Measurements from ENCODE around the gene COA3. TPM values are rescaled to one million over a fixed set of nuclear protein-coding genes. Genes with fewer than 3 reads are reported as not detected.

Gene COA3
- total RNA-seq (2022; extraction: Qiagen RNA extraction): 120 to 140 TPM (median 127 TPM) in 5 replicates

GRCh38 chr17:42798383-42799380 lies at the start of gene COA3, which contains the start of gene CNTD1:
Gene COA3 (minus strand): TSS chr17:42798704. CDS start chr17:42798681, 23 bp downstream.
Gene CNTD1 (plus strand): TSS chr17:42798861. CDS start chr17:42799068, 207 bp downstream.

GRCh38 chr17:42844271-42844670 lies 45.8 kb upstream of the COA3 start, which contains the start of gene AOC2:
Gene AOC2 (plus strand): TSS chr17:42844580. CDS start chr17:42844627, 47 bp downstream.

GRCh38 chr17:42832934-42833766 lies 34.6 kb upstream of the COA3 start, which contains the start of gene PSME3:
Gene PSME3 (plus strand): TSS chr17:42833397. CDS start chr17:42833632, 235 bp downstream.

GRCh38 chr17:42779936-42780850 lies 18.3 kb downstream of the COA3 start, which contains the start of gene WNK4:
Gene WNK4 (plus strand): TSS chr17:42780610. CDS start chr17:42780699, 89 bp downstream.

GRCh38 chr17:42773290-42774035 lies 25.0 kb downstream of the COA3 start, which contains the start of gene VPS25:
Gene VPS25 (plus strand): TSS chr17:42773449. CDS start chr17:42773476, 27 bp downstream.

GRCh38 chr17:42760652-42761581 lies 37.6 kb downstream of the COA3 start, which contains the start of gene RAMP2:
Gene RAMP2 (plus strand): TSS chr17:42761227. CDS start chr17:42761262, 35 bp downstream.

Other genes starting within 250 kb of the COA3 start
- gene HSD17B1, start 245.8 kb downstream of the COA3 start, total RNA-seq (2022; extraction: Qiagen RNA extraction): 0.89 to 1.8 TPM (median 1.5 TPM) in 5 replicates
- gene COASY, start 236.6 kb downstream of the COA3 start, total RNA-seq (2022; extraction: Qiagen RNA extraction): 103 to 126 TPM (median 119 TPM) in 5 replicates
- 56.9 to 68.0 TPM (median 64.9 TPM) in 5 replicates for gene MLX, start 231.6 kb downstream of the COA3 start, total RNA-seq (2022; extraction: Qiagen RNA extraction)
- 35.1 to 37.6 TPM (median 36.0 TPM) in 5 replicates for gene PSMC3IP, start 221.0 kb downstream of the COA3 start, total RNA-seq (2022; extraction: Qiagen RNA extraction)
- gene RETREG3, start 189.3 kb downstream of the COA3 start, total RNA-seq (2022; extraction: Qiagen RNA extraction): 25.8 to 27.9 TPM (median 26.7 TPM) in 5 replicates
- 132 to 150 TPM (median 141 TPM) in 5 replicates for gene TUBG1, start 189.0 kb downstream of the COA3 start, total RNA-seq (2022; extraction: Qiagen RNA extraction)
- 19.0 to 28.2 TPM (median 23.2 TPM) in 5 replicates for gene TUBG2, start 139.4 kb downstream of the COA3 start, total RNA-seq (2022; extraction: Qiagen RNA extraction)
- gene PLEKHH3, start 121.7 kb downstream of the COA3 start, total RNA-seq (2022; extraction: Qiagen RNA extraction): 14.3 to 19.9 TPM (median 17.6 TPM) in 5 replicates
- gene CCR10, start 116.9 kb downstream of the COA3 start, total RNA-seq (2022; extraction: Qiagen RNA extraction): 0.29 to 0.53 TPM (median 0.33 TPM) in 5 replicates
- gene CNTNAP1, start 116.2 kb downstream of the COA3 start, total RNA-seq (2022; extraction: Qiagen RNA extraction): 3.8 to 6.4 TPM (median 5.9 TPM) in 5 replicates
- gene EZH1, start 53.7 kb downstream of the COA3 start, total RNA-seq (2022; extraction: Qiagen RNA extraction): 9.6 to 11.7 TPM (median 10.4 TPM) in 5 replicates
- 0.63 to 1.7 TPM (median 0.90 TPM) in 5 replicates for gene RAMP2, start 37.5 kb downstream of the COA3 start, total RNA-seq (2022; extraction: Qiagen RNA extraction)
- gene VPS25, start 25.3 kb downstream of the COA3 start, total RNA-seq (2022; extraction: Qiagen RNA extraction): 119 to 142 TPM (median 124 TPM) in 5 replicates
- gene WNK4, start 18.1 kb downstream of the COA3 start, total RNA-seq (2022; extraction: Qiagen RNA extraction): 1.1 to 1.8 TPM (median 1.3 TPM) in 5 replicates
- gene CNTD1, start 157 bp upstream of the COA3 start, total RNA-seq (2022; extraction: Qiagen RNA extraction): 0.10 TPM in 1 of 5 replicates, not detected in the others
- 76.5 to 95.0 TPM (median 81.2 TPM) in 5 replicates for gene BECN1, start 25.6 kb upstream of the COA3 start, total RNA-seq (2022; extraction: Qiagen RNA extraction)
- gene PSME3, start 34.7 kb upstream of the COA3 start, total RNA-seq (2022; extraction: Qiagen RNA extraction): 226 to 265 TPM (median 232 TPM) in 5 replicates
- gene AOC2, start 45.9 kb upstream of the COA3 start, total RNA-seq (2022; extraction: Qiagen RNA extraction): 1.7 to 2.7 TPM (median 1.8 TPM) in 5 replicates
- 1.1 to 2.0 TPM (median 1.4 TPM) in 5 replicates for gene AOC3, start 52.5 kb upstream of the COA3 start, total RNA-seq (2022; extraction: Qiagen RNA extraction)
- gene G6PC1, start 102.1 kb upstream of the COA3 start, total RNA-seq (2022; extraction: Qiagen RNA extraction): not detected in 5 replicates
- gene AARSD1, start 165.8 kb upstream of the COA3 start, total RNA-seq (2022; extraction: Qiagen RNA extraction): 54.2 to 63.4 TPM (median 55.0 TPM) in 5 replicates
- 0.45 to 1.3 TPM (median 1.1 TPM) in 5 replicates for gene PTGES3L, start 181.4 kb upstream of the COA3 start, total RNA-seq (2022; extraction: Qiagen RNA extraction)
- gene RUNDC1, start 181.9 kb upstream of the COA3 start, total RNA-seq (2022; extraction: Qiagen RNA extraction): 18.3 to 23.4 TPM (median 21.1 TPM) in 5 replicates
- gene RPL27, start 199.7 kb upstream of the COA3 start, total RNA-seq (2022; extraction: Qiagen RNA extraction): 2,842 to 4,004 TPM (median 3,048 TPM) in 5 replicates
- 18.7 to 21.2 TPM (median 18.8 TPM) in 5 replicates for gene IFI35, start 208.1 kb upstream of the COA3 start, total RNA-seq (2022; extraction: Qiagen RNA extraction)
- 205 to 250 TPM (median 230 TPM) in 5 replicates for gene VAT1, start 223.7 kb upstream of the COA3 start, total RNA-seq (2022; extraction: Qiagen RNA extraction)
- 0.11 to 0.19 TPM (median 0.16 TPM) in 5 replicates for gene RND2, start 226.5 kb upstream of the COA3 start, total RNA-seq (2022; extraction: Qiagen RNA extraction)